Neural progenitor cell (in vitro differentiated cells): ENCODE results near the gene WNT3A.

Experiments used
- EZH2phosphoT487 ChIP-seq: fragments of 200-600 bp; sonication (generic); IDR thresholded peaks from 2 replicates; pipeline ENCODE4 v1.6.1; 2017; ENCODE audit warnings: antibody characterized with exemption
- TF ChIP-seq, protein P1 (sequence below): fragments of 200-600 bp; sonication (generic); IDR thresholded peaks from 2 replicates; pipeline ENCODE4 v1.5.1; 2017; ENCODE audit warnings: antibody characterized with exemption, mild to moderate bottlenecking

DNA sequence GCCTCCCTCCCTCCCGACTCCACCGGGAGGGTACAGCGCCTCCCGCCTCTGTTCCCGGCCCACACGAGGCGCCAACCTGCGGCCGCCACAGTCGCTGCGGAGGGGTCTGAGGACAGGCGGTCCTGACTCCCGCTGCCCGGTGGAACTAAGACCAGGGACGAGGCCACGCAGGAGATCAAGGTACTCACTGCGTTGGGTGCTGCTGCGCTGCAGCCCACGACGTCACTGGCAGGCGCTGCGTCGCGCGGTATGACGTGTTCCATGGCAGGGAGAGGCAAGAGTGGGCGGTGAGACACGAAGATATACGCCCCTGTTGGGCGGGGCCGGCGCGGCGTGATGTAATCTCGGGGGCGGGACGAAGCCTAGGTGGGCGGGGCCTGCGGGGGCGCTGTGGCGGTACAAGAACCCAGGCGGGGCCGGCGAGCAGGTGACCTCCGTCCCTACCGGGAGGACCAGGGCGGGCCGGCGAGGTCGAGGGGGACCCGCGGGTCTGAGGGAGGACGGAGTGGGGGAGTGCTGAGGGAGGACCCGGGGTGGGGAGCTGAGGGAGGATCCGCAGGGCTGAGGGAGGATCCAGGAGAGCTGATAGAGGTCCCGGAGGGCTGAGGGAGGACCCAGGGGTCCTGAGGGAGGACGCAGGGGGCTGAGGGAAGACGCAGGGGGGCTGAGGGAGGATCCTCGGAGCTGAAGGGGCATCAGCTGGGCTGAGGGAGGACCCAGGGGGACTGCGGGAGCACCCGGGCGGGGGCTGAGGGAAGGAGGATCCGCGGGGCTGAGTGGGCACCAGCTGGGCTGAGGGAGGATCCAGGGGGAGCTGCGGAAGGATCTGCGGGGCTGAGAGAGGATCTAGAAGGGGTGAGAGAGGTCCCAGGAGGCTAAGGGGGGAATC, 102.5 kb downstream of the WNT3A start, which contains the start of gene MRPL55:
- TF ChIP-seq, protein P1, sequence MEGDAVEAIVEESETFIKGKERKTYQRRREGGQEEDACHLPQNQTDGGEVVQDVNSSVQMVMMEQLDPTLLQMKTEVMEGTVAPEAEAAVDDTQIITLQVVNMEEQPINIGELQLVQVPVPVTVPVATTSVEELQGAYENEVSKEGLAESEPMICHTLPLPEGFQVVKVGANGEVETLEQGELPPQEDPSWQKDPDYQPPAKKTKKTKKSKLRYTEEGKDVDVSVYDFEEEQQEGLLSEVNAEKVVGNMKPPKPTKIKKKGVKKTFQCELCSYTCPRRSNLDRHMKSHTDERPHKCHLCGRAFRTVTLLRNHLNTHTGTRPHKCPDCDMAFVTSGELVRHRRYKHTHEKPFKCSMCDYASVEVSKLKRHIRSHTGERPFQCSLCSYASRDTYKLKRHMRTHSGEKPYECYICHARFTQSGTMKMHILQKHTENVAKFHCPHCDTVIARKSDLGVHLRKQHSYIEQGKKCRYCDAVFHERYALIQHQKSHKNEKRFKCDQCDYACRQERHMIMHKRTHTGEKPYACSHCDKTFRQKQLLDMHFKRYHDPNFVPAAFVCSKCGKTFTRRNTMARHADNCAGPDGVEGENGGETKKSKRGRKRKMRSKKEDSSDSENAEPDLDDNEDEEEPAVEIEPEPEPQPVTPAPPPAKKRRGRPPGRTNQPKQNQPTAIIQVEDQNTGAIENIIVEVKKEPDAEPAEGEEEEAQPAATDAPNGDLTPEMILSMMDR: peak; percentile 36
- no peak for TF ChIP-seq EZH2phosphoT487
